NB4 (cell line): ENCODE measurements around the gene FAM162B.
"Not testable (repeated sequence)": the region's sequence is repeated elsewhere in the genome, so short reads cannot be mapped to it uniquely, and the experiment has no call there.

Experiments used
- DNase-seq: peaks from one replicate; pipeline ENCODE4 v3.0.0; 2010; ENCODE audit warnings: low read depth
- H3K4me3 ChIP-seq: one replicate; pipeline ENCODE4 v1.5.1; 2011; ENCODE audit warnings: mild to moderate bottlenecking, low read depth, low read length, moderate library complexity
- MYC ChIP-seq: IDR thresholded peaks from 2 replicates; pipeline ENCODE4 v1.6.1; 2011; ENCODE audit warnings: low read depth, low read length
- POLR2A ChIP-seq: IDR thresholded peaks from 2 replicates; pipeline ENCODE4 v1.6.1; 2011; ENCODE audit warnings: mild to moderate bottlenecking; ENCODE audit not compliant: insufficient read length; ENCODE audit errors: extremely low read depth
- TF ChIP-seq, protein P1 (sequence below): IDR thresholded peaks from one replicate; pipeline ENCODE4 v1.5.1; 2012; ENCODE audit warnings: low read depth, low read length
- TF ChIP-seq, protein P2 (sequence below): IDR thresholded peaks from 2 replicates; pipeline ENCODE4 v1.6.1; 2011; ENCODE audit warnings: low read depth, low read length

The FAM162B gene

GRCh38 chr6:116714296-116714695 is 51.2 kb downstream of the FAM162B start:
- DNase-seq, result no peak
- no peak overlapping the region for H3K4me3 ChIP-seq
- TF ChIP-seq POLR2A, result no peak
- no peak for TF ChIP-seq MYC
- TF ChIP-seq, protein P1, sequence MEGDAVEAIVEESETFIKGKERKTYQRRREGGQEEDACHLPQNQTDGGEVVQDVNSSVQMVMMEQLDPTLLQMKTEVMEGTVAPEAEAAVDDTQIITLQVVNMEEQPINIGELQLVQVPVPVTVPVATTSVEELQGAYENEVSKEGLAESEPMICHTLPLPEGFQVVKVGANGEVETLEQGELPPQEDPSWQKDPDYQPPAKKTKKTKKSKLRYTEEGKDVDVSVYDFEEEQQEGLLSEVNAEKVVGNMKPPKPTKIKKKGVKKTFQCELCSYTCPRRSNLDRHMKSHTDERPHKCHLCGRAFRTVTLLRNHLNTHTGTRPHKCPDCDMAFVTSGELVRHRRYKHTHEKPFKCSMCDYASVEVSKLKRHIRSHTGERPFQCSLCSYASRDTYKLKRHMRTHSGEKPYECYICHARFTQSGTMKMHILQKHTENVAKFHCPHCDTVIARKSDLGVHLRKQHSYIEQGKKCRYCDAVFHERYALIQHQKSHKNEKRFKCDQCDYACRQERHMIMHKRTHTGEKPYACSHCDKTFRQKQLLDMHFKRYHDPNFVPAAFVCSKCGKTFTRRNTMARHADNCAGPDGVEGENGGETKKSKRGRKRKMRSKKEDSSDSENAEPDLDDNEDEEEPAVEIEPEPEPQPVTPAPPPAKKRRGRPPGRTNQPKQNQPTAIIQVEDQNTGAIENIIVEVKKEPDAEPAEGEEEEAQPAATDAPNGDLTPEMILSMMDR, result no peak
- TF ChIP-seq, protein P2, sequence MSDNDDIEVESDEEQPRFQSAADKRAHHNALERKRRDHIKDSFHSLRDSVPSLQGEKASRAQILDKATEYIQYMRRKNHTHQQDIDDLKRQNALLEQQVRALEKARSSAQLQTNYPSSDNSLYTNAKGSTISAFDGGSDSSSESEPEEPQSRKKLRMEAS, result no peak

DNA sequence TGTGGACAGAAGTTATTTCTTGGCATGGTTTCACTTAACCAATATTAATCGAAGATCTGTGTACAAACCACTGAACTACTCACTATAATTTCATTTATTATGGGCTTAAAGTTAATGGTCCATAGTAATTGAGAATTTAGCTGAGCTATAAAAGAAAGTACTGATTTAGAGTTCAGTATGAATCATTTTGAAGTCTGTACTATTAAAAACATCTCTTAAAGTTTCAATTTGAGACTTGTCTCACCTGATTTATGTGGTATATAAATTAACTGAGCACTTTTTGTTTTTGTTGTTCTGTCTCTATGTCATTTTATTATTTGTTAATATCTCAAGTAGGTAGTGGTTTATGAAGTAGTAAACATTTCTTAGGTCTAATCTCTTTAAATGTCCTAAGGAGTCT is 59.6 kb downstream of the FAM162B start:
- TF ChIP-seq, protein P2, result no peak
- TF ChIP-seq POLR2A (no peak), MYC (no peak)
- TF ChIP-seq, protein P1, result no peak
- no peak overlapping the region for H3K4me3 ChIP-seq
- DNase-seq, result no peak

- not testable (repeated sequence) for H3K4me3 ChIP-seq, DNase-seq
These were observed 61.6 kb downstream of the FAM162B start for GRCh38 chr6:116703888-116704287.
